Measurements from ENCODE around the gene TNPO2. TPM values are rescaled to one million over a fixed set of nuclear protein-coding genes. Genes with fewer than 3 reads are reported as not detected.
A peak's percentile ranks its signal among the peaks of the same experiment; 100 is the strongest.

TNPO2 gene
- total RNA-seq, 2 donors from 2014 or later = 106 to 113 TPM

DNA sequence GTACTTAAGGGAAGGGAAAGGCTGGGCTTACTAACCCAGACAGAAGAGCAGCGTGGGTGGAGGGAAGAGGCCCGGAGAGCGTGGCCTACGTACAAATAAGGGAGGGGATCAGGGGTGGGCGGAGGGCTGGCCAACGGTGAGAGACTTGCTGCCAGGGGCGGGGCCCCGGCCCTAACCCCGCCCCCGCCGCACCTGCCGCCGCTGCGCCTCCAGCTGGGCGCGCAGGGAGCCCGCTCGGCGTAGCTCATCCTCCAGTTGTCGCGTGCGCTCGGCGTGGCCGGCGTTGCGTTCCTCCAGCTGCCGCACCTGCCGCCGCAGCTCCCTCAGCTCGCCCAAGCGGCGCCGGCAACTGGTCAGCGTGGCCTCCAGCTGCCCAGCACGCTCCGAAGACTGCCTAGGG, 46.0 kb upstream of the TNPO2 start:
- peaks cover 2% of the 10 kb centered on the region for H3K36me3 ChIP-seq (ENCODE audit: control insufficient read depth, insufficient read depth, low read length)
- no peaks in the 10 kb centered on the region for H3K9me3 Mint-ChIP-seq
- H3K4me3 Mint-ChIP-seq = no peak overlapping the region
- no peaks in the 10 kb centered on the region for H3K27me3 ChIP-seq (ENCODE audit: control insufficient read depth, insufficient read depth, low read length, poor library complexity, severe bottlenecking)
- H3K27me3 Mint-ChIP-seq (ENCODE audit: insufficient read depth) = no peaks in the 10 kb centered on the region
- H3K4me3 ChIP-seq (ENCODE audit: low read length) = no peak overlapping the region
- no peak overlapping the region for H3K9ac ChIP-seq (ENCODE audit: extremely low read depth, low read length, poor library complexity, severe bottlenecking)
- TF ChIP-seq, protein P1, sequence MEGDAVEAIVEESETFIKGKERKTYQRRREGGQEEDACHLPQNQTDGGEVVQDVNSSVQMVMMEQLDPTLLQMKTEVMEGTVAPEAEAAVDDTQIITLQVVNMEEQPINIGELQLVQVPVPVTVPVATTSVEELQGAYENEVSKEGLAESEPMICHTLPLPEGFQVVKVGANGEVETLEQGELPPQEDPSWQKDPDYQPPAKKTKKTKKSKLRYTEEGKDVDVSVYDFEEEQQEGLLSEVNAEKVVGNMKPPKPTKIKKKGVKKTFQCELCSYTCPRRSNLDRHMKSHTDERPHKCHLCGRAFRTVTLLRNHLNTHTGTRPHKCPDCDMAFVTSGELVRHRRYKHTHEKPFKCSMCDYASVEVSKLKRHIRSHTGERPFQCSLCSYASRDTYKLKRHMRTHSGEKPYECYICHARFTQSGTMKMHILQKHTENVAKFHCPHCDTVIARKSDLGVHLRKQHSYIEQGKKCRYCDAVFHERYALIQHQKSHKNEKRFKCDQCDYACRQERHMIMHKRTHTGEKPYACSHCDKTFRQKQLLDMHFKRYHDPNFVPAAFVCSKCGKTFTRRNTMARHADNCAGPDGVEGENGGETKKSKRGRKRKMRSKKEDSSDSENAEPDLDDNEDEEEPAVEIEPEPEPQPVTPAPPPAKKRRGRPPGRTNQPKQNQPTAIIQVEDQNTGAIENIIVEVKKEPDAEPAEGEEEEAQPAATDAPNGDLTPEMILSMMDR (conservative IDR thresholded peaks at IDR 0.05) = no peak
- H3K36me3 Mint-ChIP-seq (ENCODE audit: low read depth) = peaks cover 50% of the 10 kb centered on the region
- H3K4me1 ChIP-seq (ENCODE audit: control insufficient read depth, insufficient read depth, low read length) = no peaks in the 10 kb centered on the region
- no peak overlapping the region for H3K27ac Mint-ChIP-seq
- 17% methylated on average over 37 of the region's 37 CpGs; no CpG with 5 or more reads in 1 of the 2 experiments for WGBS, 2 experiments (ENCODE audit: insufficient coverage in 1 of 2, insufficient read length in 1 of 2)
- H3K4me1 Mint-ChIP-seq = peaks cover 12% of the 10 kb centered on the region
- no peaks in the 10 kb centered on the region for H3K9me3 ChIP-seq (ENCODE audit: control insufficient read depth, low read length)
- DNase-seq = peak; percentile 91
- no peak overlapping the region for H3K27ac ChIP-seq (ENCODE audit: low read depth, low read length)

DNA sequence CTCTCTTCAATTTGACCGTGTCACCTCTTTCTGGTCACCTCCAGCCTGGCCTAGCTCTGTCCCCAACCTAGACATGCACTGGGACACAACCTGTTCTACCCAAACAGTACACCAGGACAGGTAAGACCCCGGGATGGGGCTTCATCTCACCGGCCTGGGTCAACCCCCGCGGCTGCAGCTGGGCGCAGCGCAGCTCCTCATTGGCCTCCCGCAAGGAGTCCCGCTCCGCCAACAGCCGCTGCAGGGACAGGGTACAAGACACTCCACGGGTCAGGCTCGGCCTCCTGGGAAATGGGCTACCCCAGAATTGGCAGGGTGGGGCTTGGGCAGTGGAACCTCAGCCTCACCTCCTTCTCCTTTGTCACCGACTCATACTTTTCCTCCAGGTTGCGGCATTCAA, 43.9 kb upstream of the TNPO2 start:
- no peak for DNase-seq
- H3K27me3 ChIP-seq (ENCODE audit: control insufficient read depth, insufficient read depth, low read length, poor library complexity, severe bottlenecking) = no peaks in the 10 kb centered on the region
- 96% methylated on average over 8 to 15 of the region's 15 CpGs for WGBS, 2 experiments (ENCODE audit: insufficient coverage in 1 of 2, insufficient read length in 1 of 2)

DNA sequence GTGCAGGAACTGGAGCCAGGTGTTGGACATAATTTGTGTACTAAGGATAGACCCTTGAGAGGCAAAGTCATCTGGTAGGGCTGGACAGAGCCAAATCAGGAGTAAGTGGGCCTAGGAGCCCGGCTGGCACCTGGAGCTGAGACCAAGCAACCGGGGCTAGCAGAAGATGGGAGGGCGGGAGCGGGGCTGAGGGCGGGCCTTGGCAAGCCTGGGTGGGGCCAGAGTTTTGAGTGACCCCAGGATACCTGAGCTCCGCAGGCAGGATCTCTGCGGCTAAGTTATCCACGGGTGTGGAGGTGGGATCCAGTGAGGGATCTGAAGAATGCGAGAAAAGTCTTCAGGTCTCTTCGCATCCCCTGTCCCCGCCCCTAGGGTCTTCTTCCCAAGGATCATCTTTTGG, 43.4 kb upstream of the TNPO2 start:
- Mint-ChIP-seq H3K4me1 (peaks cover 4% of the 10 kb centered on the region), H3K27ac (no peak overlapping the region), H3K36me3 (ENCODE audit: low read depth) (peaks cover 58% of the 10 kb centered on the region)

More for the DNA sequence above, 43.9 kb upstream of the TNPO2 start:
- no peak overlapping the region for H3K27ac ChIP-seq (ENCODE audit: low read depth, low read length)
- H3K4me1 ChIP-seq (ENCODE audit: control insufficient read depth, insufficient read depth, low read length) = no peaks in the 10 kb centered on the region
- peaks cover 55% of the 10 kb centered on the region for H3K36me3 Mint-ChIP-seq (ENCODE audit: low read depth)
- H3K36me3 ChIP-seq (ENCODE audit: control insufficient read depth, insufficient read depth, low read length) = peaks cover 10% of the 10 kb centered on the region
- no peak overlapping the region for H3K4me3 Mint-ChIP-seq
- TF ChIP-seq, protein P1 (conservative IDR thresholded peaks at IDR 0.05) = no peak
- no peak overlapping the region for H3K9ac ChIP-seq (ENCODE audit: extremely low read depth, low read length, poor library complexity, severe bottlenecking)
- H3K9me3 Mint-ChIP-seq = peaks cover 5% of the 10 kb centered on the region
- no peaks in the 10 kb centered on the region for H3K9me3 ChIP-seq (ENCODE audit: control insufficient read depth, low read length)
- H3K4me3 ChIP-seq (ENCODE audit: low read length) = no peak overlapping the region
- no peak overlapping the region for H3K27ac Mint-ChIP-seq
- H3K4me1 Mint-ChIP-seq = peaks cover 4% of the 10 kb centered on the region
- no peaks in the 10 kb centered on the region for H3K27me3 Mint-ChIP-seq (ENCODE audit: insufficient read depth)

More for the DNA sequence above, 43.4 kb upstream of the TNPO2 start:
- Histone ChIP-seq H3K9me3 (ENCODE audit: control insufficient read depth, low read length) (no peaks in the 10 kb centered on the region), H3K4me1 (ENCODE audit: control insufficient read depth, insufficient read depth, low read length) (no peaks in the 10 kb centered on the region), H3K9ac (ENCODE audit: extremely low read depth, low read length, poor library complexity, severe bottlenecking) (no peak overlapping the region), H3K27me3 (ENCODE audit: control insufficient read depth, insufficient read depth, low read length, poor library complexity, severe bottlenecking) (no peaks in the 10 kb centered on the region), H3K4me3 (ENCODE audit: low read length) (no peak overlapping the region), H3K36me3 (ENCODE audit: control insufficient read depth, insufficient read depth, low read length) (peaks cover 10% of the 10 kb centered on the region), H3K27ac (ENCODE audit: low read depth, low read length) (no peak overlapping the region)
- no peak for DNase-seq
- no peaks in the 10 kb centered on the region for H3K27me3 Mint-ChIP-seq (ENCODE audit: insufficient read depth)
- 91 to 96% methylated on average over 11 of the region's 11 CpGs for WGBS, 2 experiments (ENCODE audit: insufficient coverage in 1 of 2, insufficient read length in 1 of 2)
- H3K9me3 Mint-ChIP-seq = peaks cover 5% of the 10 kb centered on the region
- TF ChIP-seq, protein P1 (conservative IDR thresholded peaks at IDR 0.05) = no peak
- H3K4me3 Mint-ChIP-seq = no peak overlapping the region

All from endodermal cell (in vitro differentiated cells).